SU-DHL-6 (cell line): ENCODE data around the gene RBM33.

Experiments used
- EZH2phosphoT487 ChIP-seq: fragments of 200-600 bp; sonication (generic), shearing (Covaris generic); conservative IDR thresholded peaks from 2 replicates; pipeline ENCODE4 v1.6.1; 2018; ENCODE audit warnings: mild to moderate bottlenecking, antibody characterized with exemption, low read length, moderate library complexity, mixed read lengths
- TF ChIP-seq, protein P1 (sequence below): fragments of 200-600 bp; sonication (generic); IDR thresholded peaks from one replicate; pipeline ENCODE4 v1.5.1; 2017; ENCODE audit warnings: antibody characterized with exemption, mild to moderate bottlenecking, low read length, moderate library complexity; ENCODE audit not compliant: insufficient read depth, poor library complexity, severe bottlenecking

DNA sequence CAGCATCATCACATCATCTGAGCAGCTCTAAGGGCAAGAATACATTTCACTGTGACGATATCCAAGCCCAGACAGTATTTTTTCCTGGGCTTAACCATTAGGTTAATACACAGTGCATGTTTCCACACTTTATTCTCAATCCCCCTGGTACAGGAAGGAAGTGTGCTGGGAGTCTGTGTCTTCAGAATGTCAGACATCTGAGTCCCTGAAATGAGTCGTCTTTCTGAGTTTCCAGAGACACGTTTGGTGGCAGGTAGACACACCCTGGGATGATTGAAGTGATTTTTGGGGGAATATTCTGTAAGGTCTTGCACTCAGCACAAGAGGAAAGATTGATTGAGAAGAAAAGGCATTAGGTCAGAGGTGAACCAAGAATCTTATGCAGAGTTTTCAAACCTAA is 180.9 kb downstream of the RBM33 start:
- TF ChIP-seq, protein P1, sequence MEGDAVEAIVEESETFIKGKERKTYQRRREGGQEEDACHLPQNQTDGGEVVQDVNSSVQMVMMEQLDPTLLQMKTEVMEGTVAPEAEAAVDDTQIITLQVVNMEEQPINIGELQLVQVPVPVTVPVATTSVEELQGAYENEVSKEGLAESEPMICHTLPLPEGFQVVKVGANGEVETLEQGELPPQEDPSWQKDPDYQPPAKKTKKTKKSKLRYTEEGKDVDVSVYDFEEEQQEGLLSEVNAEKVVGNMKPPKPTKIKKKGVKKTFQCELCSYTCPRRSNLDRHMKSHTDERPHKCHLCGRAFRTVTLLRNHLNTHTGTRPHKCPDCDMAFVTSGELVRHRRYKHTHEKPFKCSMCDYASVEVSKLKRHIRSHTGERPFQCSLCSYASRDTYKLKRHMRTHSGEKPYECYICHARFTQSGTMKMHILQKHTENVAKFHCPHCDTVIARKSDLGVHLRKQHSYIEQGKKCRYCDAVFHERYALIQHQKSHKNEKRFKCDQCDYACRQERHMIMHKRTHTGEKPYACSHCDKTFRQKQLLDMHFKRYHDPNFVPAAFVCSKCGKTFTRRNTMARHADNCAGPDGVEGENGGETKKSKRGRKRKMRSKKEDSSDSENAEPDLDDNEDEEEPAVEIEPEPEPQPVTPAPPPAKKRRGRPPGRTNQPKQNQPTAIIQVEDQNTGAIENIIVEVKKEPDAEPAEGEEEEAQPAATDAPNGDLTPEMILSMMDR = no peak
- no peak for TF ChIP-seq EZH2phosphoT487
